GM12878 (cell line): ENCODE measurements around the gene MUSK. TPM values are rescaled to one million over a fixed set of nuclear protein-coding genes. Genes with fewer than 3 reads are reported as not detected.

ENCODE experiments used
- ATAC-seq: fragments of 200-7000 bp; cut with Tn5 transposase; 3 replicates; pipeline ENCODE4 v1.9.1; 2020; ENCODE audit warnings: mild to moderate bottlenecking, moderate library complexity
- BruUV-seq: library from RNA; stranded (reverse); fragments of 400-500 nt; replicated peaks from 2 replicates; lab custom pipeline; 2021; lab: Mats Ljungman, UMichigan
- CTCF ChIA-PET: fragments of 300-600 bp; sonication (Branson Sonifier 250); formaldehyde crosslinking; extraction: SDS; loops from one replicate; lab custom pipeline; 2021; ENCODE audit warnings: inconsistent platforms; lab: Yijun Ruan, JAX
- POLR2A ChIA-PET: fragments of 350-600 bp; formaldehyde crosslinking; extraction: SDS; loops from one replicate; lab custom pipeline; 2021; ENCODE audit warnings: inconsistent platforms; lab: Charles Lee
- RAD21 ChIA-PET: fragments of 300-600 bp; sonication (Branson Sonifier 250); formaldehyde crosslinking; loops from one replicate; lab custom pipeline; 2023; ENCODE audit warnings: antibody characterized with exemption; ENCODE audit not compliant: unreplicated experiment; lab: Charles Lee
- SMC1A ChIA-PET: fragments of 300-600 bp; sonication (Branson Sonifier 250); formaldehyde crosslinking; loops from one replicate; lab custom pipeline; 2023; ENCODE audit not compliant: unreplicated experiment, uncharacterized antibody; lab: Charles Lee
- DNase-seq: peaks from one replicate; pipeline ENCODE4 v3.0.0-alpha.2; 2011; ENCODE audit warnings: low read depth, low spot score
- FAIRE-seq: peaks from 3 replicates; lab custom pipeline; 2011; peaks lifted over from hg19 to GRCh38; lab: Jason Lieb, UNC
- H2AFZ ChIP-seq: 2 replicates; pipeline ENCODE4 v1.6.0; 2011; ENCODE audit warnings: low read depth, low read length, control low read depth; ENCODE audit not compliant: control insufficient read depth
- H3K27ac ChIP-seq: 2 replicates; pipeline ENCODE4 v1.5.1; 2011; ENCODE audit warnings: control low read depth; ENCODE audit not compliant: control insufficient read depth, insufficient read depth
- H3K27me3 ChIP-seq, 2 experiments: replicated peaks in 1 of 2; 2 replicates each; pipeline versions ENCODE4 v1.6.0 to v1.6.1; 2011; ENCODE audit warnings: low read length in 1 of 2; ENCODE audit not compliant: control insufficient read depth in 2 of 2, insufficient read depth in 2 of 2
- H3K36me3 ChIP-seq, 2 experiments: 2 replicates each; pipeline ENCODE4 v1.5.1; 2011; ENCODE audit warnings: low read length in 1 of 2; ENCODE audit not compliant: control insufficient read depth in 2 of 2, insufficient read depth in 2 of 2
- H3K4me1 ChIP-seq: 2 replicates; pipeline ENCODE4 v1.6.1; 2011; ENCODE audit warnings: mild to moderate bottlenecking, low read length, moderate library complexity, mixed read lengths; ENCODE audit not compliant: control insufficient read depth, insufficient read depth
- H3K4me2 ChIP-seq: 2 replicates; pipeline ENCODE4 v1.6.0; 2011; ENCODE audit warnings: control low read depth; ENCODE audit not compliant: control insufficient read depth, insufficient read depth
- H3K4me3 ChIP-seq: fragments of 200-600 bp; sonication (generic); 2 replicates; pipeline ENCODE4 v1.5.1; 2016
- H3K79me2 ChIP-seq: 2 replicates; pipeline ENCODE4 v1.6.0; 2011; ENCODE audit warnings: low read length; ENCODE audit not compliant: control insufficient read depth, insufficient read depth
- H3K9ac ChIP-seq: 2 replicates; pipeline ENCODE4 v1.8.0; 2011; ENCODE audit warnings: low read length, control low read depth, mixed read lengths; ENCODE audit not compliant: control insufficient read depth, insufficient read depth
- H3K9me3 ChIP-seq: replicated peaks from 3 replicates; pipeline ENCODE4 v1.5.1; 2011; ENCODE audit warnings: mild to moderate bottlenecking, low read length; ENCODE audit not compliant: control insufficient read depth, insufficient read depth
- H4K20me1 ChIP-seq: 2 replicates; pipeline ENCODE4 v1.6.0; 2011; ENCODE audit not compliant: control insufficient read depth, insufficient read depth
- CBX5 ChIP-seq: sonication (generic); IDR thresholded peaks from 2 replicates; pipeline ENCODE4 v1.6.1; 2016; ENCODE audit warnings: low read depth, moderate library complexity, mild to moderate bottlenecking, inconsistent platforms
- CREM ChIP-seq: IDR thresholded peaks from 2 replicates; pipeline ENCODE4 v1.6.1; 2014; ENCODE audit warnings: antibody characterized with exemption, low read depth
- ETV6 ChIP-seq, 2 experiments: fragments of 450-650 bp in 1 of 2; IDR thresholded peaks in 1 of 2; conservative IDR thresholded peaks in 1 of 2; 2 replicates each; pipeline ENCODE4 v1.6.1; 2014; ENCODE audit warnings: antibody characterized with exemption in 1 of 2, borderline replicate concordance in 1 of 2, low read depth in 1 of 2, mild to moderate bottlenecking in 1 of 2, moderate library complexity in 1 of 2
- FOXK2 ChIP-seq: fragments of 450-650 bp; IDR thresholded peaks from 2 replicates; pipeline ENCODE4 v1.6.1; 2017; ENCODE audit warnings: mild to moderate bottlenecking, moderate library complexity
- GABPA ChIP-seq: IDR thresholded peaks from 2 replicates; pipeline ENCODE4 v1.6.1; 2014; ENCODE audit warnings: antibody characterized with exemption, low read depth, mild to moderate bottlenecking, inconsistent platforms
- IRF4 ChIP-seq: IDR thresholded peaks from 2 replicates; pipeline ENCODE4 v1.6.1; 2011; ENCODE audit warnings: low read depth, low read length
- RB1 ChIP-seq: fragments of 450-650 bp; formaldehyde crosslinking; IDR thresholded peaks from 2 replicates; pipeline ENCODE4 v1.6.1; 2017; ENCODE audit warnings: mild to moderate bottlenecking, borderline replicate concordance
- RELA ChIP-seq: fragments of 450-650 bp; IDR thresholded peaks from 2 replicates; pipeline ENCODE4 v1.8.0; 2014; ENCODE audit warnings: borderline replicate concordance; ENCODE audit not compliant: partially characterized antibody
- TBL1XR1 ChIP-seq: IDR thresholded peaks from 2 replicates; pipeline ENCODE4 v1.6.1; 2012; ENCODE audit warnings: low read depth, low read length, improper control_type of control experiment
- TCF3 ChIP-seq: IDR thresholded peaks from 2 replicates; pipeline ENCODE4 v1.6.1; 2012; ENCODE audit warnings: low read depth, mild to moderate bottlenecking, low read length, borderline replicate concordance; ENCODE audit not compliant: insufficient read depth
- ZNF24 ChIP-seq: fragments of 450-650 bp; IDR thresholded peaks from 2 replicates; pipeline ENCODE4 v1.6.1; 2017; ENCODE audit warnings: antibody characterized with exemption, mild to moderate bottlenecking
- WGBS: methylation state at CpG from one replicate; pipeline ENCODE4 v1.1.6; 2016; ENCODE audit warnings: low lambda C conversion rate; ENCODE audit not compliant: insufficient replicate concordance, insufficient coverage; ENCODE audit errors: missing lambda C conversion rate; 5-methylcytosine and 5-hydroxymethylcytosine counted together
- in situ Hi-C: fragments of 300-500 bp; cut with MboI; formaldehyde crosslinking; loops from 9 replicates; pipeline ENCODE4 v1.14.3; 2018; ENCODE audit warnings: mixed read lengths
- intact Hi-C: fragments of 100-400 bp; cut with micrococcal nuclease; formaldehyde crosslinking; loops from one replicate; pipeline ENCODE4 v1.14.2; 2022; ENCODE audit not compliant: unreplicated experiment
- polyA plus RNA-seq, 11 experiments: library from polyadenylated mRNA; depleted of rRNA in 4 of 11; unstranded in 6 of 11; stranded (reverse) in 5 of 11; fragments of >200 nt; fragmentation: Nextera tagmentation in 4 of 11; fragmentation: Illumina TruSeq in 1 of 11; extraction: Ambion mirVana in 4 of 11; extraction: Trizol in 1 of 11; gene quantifications; 1 replicate in 1 of 11; 2 replicates in 10 of 11; pipeline versions ENCODE4 v1.2.1 to v1.2.3, GENCODE V29; 2011 to 2016; ENCODE audit warnings: inconsistent platforms in 2 of 11, missing spikeins in 2 of 11, low read depth in 1 of 11
- total RNA-seq, 4 experiments: library from RNA; depleted of rRNA in 3 of 4; stranded (reverse); fragments of >200 nt in 3 of 4; fragmentation: Illumina TruSeq in 1 of 4; extraction: Trizol in 1 of 4; gene quantifications; 2 replicates each; pipeline versions ENCODE4 v1.2.1 to v1.2.3, GENCODE V29; 2013 to 2021
- TF ChIP-seq, protein P1 (sequence below): fragments of 450-650 bp; IDR thresholded peaks from 2 replicates; pipeline ENCODE4 v1.6.1; 2016; ENCODE audit warnings: mild to moderate bottlenecking
- TF ChIP-seq, protein P2 (sequence below): fragments of 450-650 bp; IDR thresholded peaks from 2 replicates; pipeline ENCODE4 v1.6.1; 2016; ENCODE audit warnings: mild to moderate bottlenecking, moderate library complexity, borderline replicate concordance
- TF ChIP-seq, protein P3 (sequence below): fragments of 450-650 bp; IDR thresholded peaks from 2 replicates; pipeline ENCODE4 v1.6.1; 2017; ENCODE audit warnings: mild to moderate bottlenecking
- TF ChIP-seq, protein P4 (sequence below): IDR thresholded peaks from 2 replicates; pipeline ENCODE4 v1.6.1; 2011; ENCODE audit warnings: low read depth, mild to moderate bottlenecking, low read length, moderate library complexity, borderline replicate concordance; ENCODE audit errors: extremely low read depth

MUSK gene
- total and polyA plus RNA-seq, 10 of the 15 experiments (the other 5 are each of a cell fraction or from before 2014, with no cell fraction given): 0.04 to 0.19 (median 0.10) TPM; not detected in 5

DNA sequence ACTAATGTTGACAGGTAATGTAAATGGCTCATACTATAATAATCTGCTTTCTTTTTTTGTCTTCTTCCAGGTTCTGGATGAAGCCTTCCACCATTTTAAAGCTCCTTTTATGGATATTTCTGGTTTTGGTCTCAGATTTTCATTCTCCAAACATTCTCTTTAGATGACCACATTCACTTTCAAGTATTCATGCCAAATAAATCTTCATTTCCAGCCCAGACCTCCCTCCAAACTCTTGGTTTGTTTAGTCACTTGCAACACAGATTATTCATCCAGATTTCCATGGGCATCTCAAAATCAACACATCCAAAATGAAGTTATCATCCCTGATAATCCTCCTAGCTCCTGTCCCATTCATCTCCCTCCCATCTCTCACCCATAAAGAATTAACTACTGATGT lies 48.8 kb upstream of the MUSK start (continued):
- no peak for TF ChIP-seq TBL1XR1

DNA sequence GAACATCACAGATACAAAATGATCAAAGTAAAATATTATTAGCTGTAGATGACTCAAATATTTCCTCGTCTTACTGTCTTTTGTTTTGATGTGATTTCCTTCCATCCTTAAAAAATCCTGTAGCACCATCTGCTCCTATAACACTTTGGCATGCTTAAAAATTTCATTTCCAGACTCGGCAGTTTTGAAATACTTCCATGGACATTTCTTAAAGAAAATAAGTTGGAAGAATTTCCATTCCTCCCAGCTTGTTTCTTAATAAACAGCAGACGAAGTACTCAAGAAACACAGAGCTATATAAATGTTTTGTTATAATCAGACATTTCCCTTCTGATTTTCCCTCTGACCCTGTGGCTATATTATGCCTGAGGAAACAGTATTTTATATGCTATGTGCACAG lies 47.9 kb upstream of the MUSK start:
- Histone ChIP-seq H3K4me3 (no peak overlapping the region), H2AFZ (no peak overlapping the region), H3K36me3 (no peaks in the 10 kb centered on the region), H4K20me1 (no peaks in the 10 kb centered on the region), H3K27ac (no peak overlapping the region), H3K9me3 (no peaks in the 10 kb centered on the region), H3K9ac (no peak overlapping the region), H3K4me1 (no peaks in the 10 kb centered on the region), H3K27me3 (no peaks in the 10 kb centered on the region; a peak in 1 of 4 replicates), H3K4me2 (no peak overlapping the region), H3K79me2 (no peaks in the 10 kb centered on the region)
- intact Hi-C loops (loop anchor here (5.0 to 10.0 kb wide), 3 partner anchors 366 to 1048 kb away; partner anchors contain the start of gene TXN), in situ Hi-C loops (loop anchor here (5.0 to 25.0 kb wide), 3 partner anchors 168 to 733 kb away; no protein-coding TSS in a partner anchor)
- WGBS: 14% methylated on average over 3 of the region's 3 CpGs
- ATAC-seq: no peak
- BruUV-seq: no TSS peak
- ChIA-PET RAD21 (interaction anchor here (0.6 to 0.8 kb wide), 3 partner anchors 66 to 438 kb away, joined by 3 read pairs; no protein-coding TSS in a partner anchor), SMC1A (interaction anchor here (0.9 to 2.4 kb wide), 2 partner anchors 193 to 435 kb away, joined by 3 to 9 read pairs; no protein-coding TSS in a partner anchor), POLR2A (no interaction called here), CTCF (interaction anchor here (2.6 kb wide), 1 partner anchor 192 kb away, joined by 8 read pairs; no protein-coding TSS in a partner anchor)
- FAIRE-seq: no peak
- DNase-seq: no peak
- TF ChIP-seq CBX5: no peak
- TF ChIP-seq, protein P1, sequence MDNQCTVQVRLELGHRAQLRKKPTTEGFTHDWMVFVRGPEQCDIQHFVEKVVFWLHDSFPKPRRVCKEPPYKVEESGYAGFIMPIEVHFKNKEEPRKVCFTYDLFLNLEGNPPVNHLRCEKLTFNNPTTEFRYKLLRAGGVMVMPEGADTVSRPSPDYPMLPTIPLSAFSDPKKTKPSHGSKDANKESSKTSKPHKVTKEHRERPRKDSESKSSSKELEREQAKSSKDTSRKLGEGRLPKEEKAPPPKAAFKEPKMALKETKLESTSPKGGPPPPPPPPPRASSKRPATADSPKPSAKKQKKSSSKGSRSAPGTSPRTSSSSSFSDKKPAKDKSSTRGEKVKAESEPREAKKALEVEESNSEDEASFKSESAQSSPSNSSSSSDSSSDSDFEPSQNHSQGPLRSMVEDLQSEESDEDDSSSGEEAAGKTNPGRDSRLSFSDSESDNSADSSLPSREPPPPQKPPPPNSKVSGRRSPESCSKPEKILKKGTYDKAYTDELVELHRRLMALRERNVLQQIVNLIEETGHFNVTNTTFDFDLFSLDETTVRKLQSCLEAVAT: no peak
- no peak for TF ChIP-seq TCF3
- TF ChIP-seq ZNF24: no peak
- TF ChIP-seq, protein P2, sequence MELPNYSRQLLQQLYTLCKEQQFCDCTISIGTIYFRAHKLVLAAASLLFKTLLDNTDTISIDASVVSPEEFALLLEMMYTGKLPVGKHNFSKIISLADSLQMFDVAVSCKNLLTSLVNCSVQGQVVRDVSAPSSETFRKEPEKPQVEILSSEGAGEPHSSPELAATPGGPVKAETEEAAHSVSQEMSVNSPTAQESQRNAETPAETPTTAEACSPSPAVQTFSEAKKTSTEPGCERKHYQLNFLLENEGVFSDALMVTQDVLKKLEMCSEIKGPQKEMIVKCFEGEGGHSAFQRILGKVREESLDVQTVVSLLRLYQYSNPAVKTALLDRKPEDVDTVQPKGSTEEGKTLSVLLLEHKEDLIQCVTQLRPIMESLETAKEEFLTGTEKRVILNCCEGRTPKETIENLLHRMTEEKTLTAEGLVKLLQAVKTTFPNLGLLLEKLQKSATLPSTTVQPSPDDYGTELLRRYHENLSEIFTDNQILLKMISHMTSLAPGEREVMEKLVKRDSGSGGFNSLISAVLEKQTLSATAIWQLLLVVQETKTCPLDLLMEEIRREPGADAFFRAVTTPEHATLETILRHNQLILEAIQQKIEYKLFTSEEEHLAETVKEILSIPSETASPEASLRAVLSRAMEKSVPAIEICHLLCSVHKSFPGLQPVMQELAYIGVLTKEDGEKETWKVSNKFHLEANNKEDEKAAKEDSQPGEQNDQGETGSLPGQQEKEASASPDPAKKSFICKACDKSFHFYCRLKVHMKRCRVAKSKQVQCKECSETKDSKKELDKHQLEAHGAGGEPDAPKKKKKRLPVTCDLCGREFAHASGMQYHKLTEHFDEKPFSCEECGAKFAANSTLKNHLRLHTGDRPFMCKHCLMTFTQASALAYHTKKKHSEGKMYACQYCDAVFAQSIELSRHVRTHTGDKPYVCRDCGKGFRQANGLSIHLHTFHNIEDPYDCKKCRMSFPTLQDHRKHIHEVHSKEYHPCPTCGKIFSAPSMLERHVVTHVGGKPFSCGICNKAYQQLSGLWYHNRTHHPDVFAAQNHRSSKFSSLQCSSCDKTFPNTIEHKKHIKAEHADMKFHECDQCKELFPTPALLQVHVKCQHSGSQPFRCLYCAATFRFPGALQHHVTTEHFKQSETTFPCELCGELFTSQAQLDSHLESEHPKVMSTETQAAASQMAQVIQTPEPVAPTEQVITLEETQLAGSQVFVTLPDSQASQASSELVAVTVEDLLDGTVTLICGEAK: no peak
- TF ChIP-seq GABPA: no peak
- TF ChIP-seq, protein P3, sequence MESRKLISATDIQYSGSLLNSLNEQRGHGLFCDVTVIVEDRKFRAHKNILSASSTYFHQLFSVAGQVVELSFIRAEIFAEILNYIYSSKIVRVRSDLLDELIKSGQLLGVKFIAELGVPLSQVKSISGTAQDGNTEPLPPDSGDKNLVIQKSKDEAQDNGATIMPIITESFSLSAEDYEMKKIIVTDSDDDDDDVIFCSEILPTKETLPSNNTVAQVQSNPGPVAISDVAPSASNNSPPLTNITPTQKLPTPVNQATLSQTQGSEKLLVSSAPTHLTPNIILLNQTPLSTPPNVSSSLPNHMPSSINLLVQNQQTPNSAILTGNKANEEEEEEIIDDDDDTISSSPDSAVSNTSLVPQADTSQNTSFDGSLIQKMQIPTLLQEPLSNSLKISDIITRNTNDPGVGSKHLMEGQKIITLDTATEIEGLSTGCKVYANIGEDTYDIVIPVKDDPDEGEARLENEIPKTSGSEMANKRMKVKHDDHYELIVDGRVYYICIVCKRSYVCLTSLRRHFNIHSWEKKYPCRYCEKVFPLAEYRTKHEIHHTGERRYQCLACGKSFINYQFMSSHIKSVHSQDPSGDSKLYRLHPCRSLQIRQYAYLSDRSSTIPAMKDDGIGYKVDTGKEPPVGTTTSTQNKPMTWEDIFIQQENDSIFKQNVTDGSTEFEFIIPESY: no peak
- TF ChIP-seq ETV6 (conservative IDR thresholded peaks at IDR 0.05 in 1 of 2, IDR thresholded peaks at IDR 0.05 in 1 of 2; ENCODE audit: borderline replicate concordance in 1 of 2, low read depth in 1 of 2): no peak
- TF ChIP-seq RELA: no peak
- no peak for TF ChIP-seq CREM
- TF ChIP-seq RB1: no peak
- TF ChIP-seq FOXK2: no peak
- no peak for TF ChIP-seq IRF4
- TF ChIP-seq, protein P4, sequence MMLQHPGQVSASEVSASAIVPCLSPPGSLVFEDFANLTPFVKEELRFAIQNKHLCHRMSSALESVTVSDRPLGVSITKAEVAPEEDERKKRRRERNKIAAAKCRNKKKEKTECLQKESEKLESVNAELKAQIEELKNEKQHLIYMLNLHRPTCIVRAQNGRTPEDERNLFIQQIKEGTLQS: no peak
